Lower lobe of right lung (tissue), 2 donors: ENCODE results near the gene LYSMD2. TPM values are rescaled to one million over a fixed set of nuclear protein-coding genes. Genes with fewer than 3 reads are reported as not detected.

Experiments used
- ATAC-seq, 2 donors: fragments of 200-7000 bp; cut with Tn5 transposase; one replicate each; pipeline ENCODE4 v1.9.1; 2020 to 2022; ENCODE audit warnings: mild to moderate bottlenecking in 2 of 2, moderate library complexity in 2 of 2
- DNase-seq: peaks from one replicate; pipeline ENCODE4 v3.0.0-alpha.2; 2020
- H3K27ac ChIP-seq: fragments of 200-600 bp; one replicate; pipeline ENCODE4 v1.8.0; 2022
- H3K27me3 ChIP-seq: fragments of 200-600 bp; one replicate; pipeline ENCODE4 v1.8.0; 2022; ENCODE audit warnings: low read depth
- H3K36me3 ChIP-seq: fragments of 200-600 bp; one replicate; pipeline ENCODE4 v1.8.0; 2022; ENCODE audit warnings: mild to moderate bottlenecking
- H3K4me1 ChIP-seq: fragments of 200-600 bp; one replicate; pipeline ENCODE4 v1.8.0; 2022
- H3K4me3 ChIP-seq: fragments of 200-600 bp; one replicate; pipeline ENCODE4 v1.8.0; 2022; ENCODE audit warnings: mild to moderate bottlenecking
- H3K9me3 ChIP-seq: fragments of 200-600 bp; one replicate; pipeline ENCODE4 v1.8.0; 2022
- intact Hi-C: fragments of 100-400 bp; cut with DNase I; formaldehyde crosslinking; loops from one replicate; pipeline ENCODE4 v1.11.0; 2022
- total RNA-seq: library from RNA; stranded (reverse); fragmentation: NEBNext Ultra II Directional; extraction: Animal tissue kit (Norgen Biotek cat#: 25700); gene quantifications from one replicate; pipeline ENCODE4 v1.2.1, GENCODE V29; 2021
- TF ChIP-seq, protein P1 (sequence below): fragments of 200-600 bp; IDR thresholded peaks from one replicate; pipeline ENCODE4 v1.8.0; 2022; ENCODE audit warnings: antibody characterized with exemption, mild to moderate bottlenecking
- donor health status: DM: no; HTN: yes; CAD: no; lungs with severe emphysema.

Gene LYSMD2
- total RNA-seq, 1 donor from 2014 or later: 22.2 TPM

- Histone ChIP-seq H3K4me3 (no peak overlapping the region), H3K9me3 (no peaks in the 10 kb centered on the region), H3K4me1 (peaks cover 7% of the 10 kb centered on the region), H3K27ac (no peak overlapping the region), H3K27me3 (no peaks in the 10 kb centered on the region), H3K36me3 (peaks cover 28% of the 10 kb centered on the region)
- ATAC-seq (no peak), DNase-seq (no peak)
- TF ChIP-seq, protein P1, sequence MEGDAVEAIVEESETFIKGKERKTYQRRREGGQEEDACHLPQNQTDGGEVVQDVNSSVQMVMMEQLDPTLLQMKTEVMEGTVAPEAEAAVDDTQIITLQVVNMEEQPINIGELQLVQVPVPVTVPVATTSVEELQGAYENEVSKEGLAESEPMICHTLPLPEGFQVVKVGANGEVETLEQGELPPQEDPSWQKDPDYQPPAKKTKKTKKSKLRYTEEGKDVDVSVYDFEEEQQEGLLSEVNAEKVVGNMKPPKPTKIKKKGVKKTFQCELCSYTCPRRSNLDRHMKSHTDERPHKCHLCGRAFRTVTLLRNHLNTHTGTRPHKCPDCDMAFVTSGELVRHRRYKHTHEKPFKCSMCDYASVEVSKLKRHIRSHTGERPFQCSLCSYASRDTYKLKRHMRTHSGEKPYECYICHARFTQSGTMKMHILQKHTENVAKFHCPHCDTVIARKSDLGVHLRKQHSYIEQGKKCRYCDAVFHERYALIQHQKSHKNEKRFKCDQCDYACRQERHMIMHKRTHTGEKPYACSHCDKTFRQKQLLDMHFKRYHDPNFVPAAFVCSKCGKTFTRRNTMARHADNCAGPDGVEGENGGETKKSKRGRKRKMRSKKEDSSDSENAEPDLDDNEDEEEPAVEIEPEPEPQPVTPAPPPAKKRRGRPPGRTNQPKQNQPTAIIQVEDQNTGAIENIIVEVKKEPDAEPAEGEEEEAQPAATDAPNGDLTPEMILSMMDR: no peak
- intact Hi-C loops: no loop called here
Observed at GRCh38 chr15:51780636-51781035, 43.2 kb upstream of the LYSMD2 start.

DNA sequence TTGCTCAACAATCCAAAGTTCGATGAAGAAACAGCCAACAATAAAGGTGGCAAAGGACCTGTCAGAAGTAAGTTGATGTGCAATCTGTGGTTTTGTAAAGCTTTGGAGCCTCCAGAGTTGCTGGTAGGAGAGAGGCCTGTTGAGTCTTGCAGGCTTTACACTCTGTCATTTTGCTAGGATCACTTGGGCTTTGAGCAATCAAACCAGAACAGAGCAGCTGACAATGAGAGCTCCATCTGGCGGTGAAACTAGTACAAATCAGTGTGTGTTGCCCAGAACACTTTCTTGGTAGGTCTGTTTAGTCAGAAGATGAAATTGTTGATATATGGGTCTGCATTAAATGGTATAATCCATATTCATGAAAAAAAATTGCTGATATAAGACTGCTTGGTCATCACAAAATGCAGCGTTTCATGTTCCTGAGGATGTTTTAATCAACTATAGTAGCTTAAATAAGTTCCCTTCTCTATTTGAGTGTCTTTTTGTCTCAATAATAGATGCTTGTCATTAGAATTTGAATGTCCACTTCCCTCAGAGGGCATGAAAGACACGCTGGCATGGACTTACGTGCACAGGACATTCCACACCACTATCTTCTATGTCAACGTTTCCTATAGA lies 39.6 kb upstream of the LYSMD2 start:
- TF ChIP-seq, protein P1: peak; percentile 74
- Histone ChIP-seq H3K36me3 (peaks cover 29% of the 10 kb centered on the region), H3K4me3 (no peak overlapping the region), H3K9me3 (no peaks in the 10 kb centered on the region), H3K4me1 (peaks cover 7% of the 10 kb centered on the region), H3K27ac (no peak overlapping the region), H3K27me3 (no peaks in the 10 kb centered on the region)
- ATAC-seq: peak; percentile 93 to 96
- intact Hi-C loops: loop anchor here (5.0 kb wide), 1 partner anchor 125 kb away; no protein-coding TSS in a partner anchor
- DNase-seq: no peak

DNA sequence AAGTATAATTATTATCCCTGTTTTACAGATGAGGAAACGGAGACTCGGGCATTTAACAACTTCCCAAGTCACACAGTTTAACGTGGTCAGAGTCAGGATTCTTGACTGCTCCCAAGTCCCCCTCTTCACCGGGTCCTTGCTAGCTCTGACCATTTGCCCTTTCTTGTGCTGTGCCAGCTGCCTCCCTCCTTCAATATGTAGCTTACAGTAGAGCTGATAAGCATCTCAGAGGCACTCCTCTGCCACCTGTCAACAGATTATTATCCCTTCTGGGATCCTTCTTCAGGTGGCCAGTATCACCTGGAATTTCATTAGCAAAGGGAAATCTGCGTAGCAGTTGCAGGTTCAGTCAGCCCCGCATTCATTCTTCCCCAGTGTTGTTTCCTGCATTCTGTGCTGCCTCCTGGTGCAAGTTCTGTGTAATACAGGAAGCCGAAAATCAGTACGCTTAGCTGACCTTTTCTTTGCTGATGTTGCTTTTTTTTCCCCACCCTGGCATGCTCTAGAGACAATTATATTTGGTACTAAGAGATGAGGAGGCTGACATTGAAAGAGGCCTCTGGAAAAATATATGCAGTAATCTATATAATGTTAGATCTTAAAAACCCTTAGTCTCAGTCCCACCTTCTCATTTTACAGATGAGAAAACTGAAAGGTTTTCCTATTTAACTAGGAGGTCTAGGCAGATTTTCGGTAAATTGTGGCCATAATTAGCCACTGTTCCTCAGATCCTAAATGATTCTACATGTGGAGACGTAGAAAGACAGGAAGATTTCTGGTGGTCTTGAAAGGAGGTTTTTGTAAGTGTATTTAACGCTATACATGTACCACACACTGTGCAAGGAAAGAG lies 38.7 kb upstream of the LYSMD2 start:
- no peak for DNase-seq
- intact Hi-C loops: loop anchor here (5.0 kb wide), 1 partner anchor 124 kb away; no protein-coding TSS in a partner anchor
- H3K27me3 ChIP-seq: no peaks in the 10 kb centered on the region

DNA sequence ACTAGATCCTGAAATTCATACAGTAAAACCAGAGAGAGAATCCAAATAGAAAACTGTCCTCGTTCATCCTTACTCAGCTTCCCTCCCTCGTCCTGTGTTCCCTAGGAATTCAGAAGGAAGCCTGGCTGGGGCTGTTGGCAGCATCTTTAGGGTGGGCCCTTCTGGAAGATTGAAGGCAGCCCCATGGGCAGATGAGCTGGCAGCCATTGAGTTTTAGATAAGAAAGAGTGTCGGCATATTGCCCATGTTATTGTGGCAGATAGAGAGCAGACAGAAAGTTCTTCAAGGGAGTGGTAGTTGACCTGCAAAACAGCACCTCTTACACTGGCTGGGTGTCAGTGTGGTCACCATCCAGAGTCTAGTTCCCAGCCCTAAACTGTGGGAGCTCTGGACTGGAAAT lies 37.5 kb upstream of the LYSMD2 start:
- DNase-seq (no peak), ATAC-seq (no peak)
- no peaks in the 10 kb centered on the region for H3K27me3 ChIP-seq
- H3K4me3 ChIP-seq: no peak overlapping the region
- peaks cover 28% of the 10 kb centered on the region for H3K36me3 ChIP-seq
- intact Hi-C loops: loop anchor here (5.0 kb wide), 1 partner anchor 123 kb away; no protein-coding TSS in a partner anchor
- peaks cover 7% of the 10 kb centered on the region for H3K4me1 ChIP-seq
- TF ChIP-seq, protein P1: no peak
- H3K9me3 ChIP-seq: no peaks in the 10 kb centered on the region
- no peak overlapping the region for H3K27ac ChIP-seq

More for the DNA sequence above, 38.7 kb upstream of the LYSMD2 start:
- no peak overlapping the region for H3K27ac ChIP-seq
- TF ChIP-seq, protein P1: peak; percentile 76
- no peaks in the 10 kb centered on the region for H3K9me3 ChIP-seq
- no peak overlapping the region for H3K4me3 ChIP-seq
- H3K36me3 ChIP-seq: peaks cover 25% of the 10 kb centered on the region
- peaks cover 7% of the 10 kb centered on the region for H3K4me1 ChIP-seq
- ATAC-seq: peak; percentile 89 to 94

GRCh38 chr15:51771773-51772172 lies 34.3 kb upstream of the LYSMD2 start:
- no peaks in the 10 kb centered on the region for H3K27me3 ChIP-seq
- peaks cover 14% of the 10 kb centered on the region for H3K4me1 ChIP-seq
- no peak overlapping the region for H3K4me3 ChIP-seq
- H3K36me3 ChIP-seq: peaks cover 36% of the 10 kb centered on the region
- TF ChIP-seq, protein P1: no peak
- H3K27ac ChIP-seq: no peak overlapping the region
- intact Hi-C loops: no loop called here
- ATAC-seq (no peak), DNase-seq (no peak)
- no peaks in the 10 kb centered on the region for H3K9me3 ChIP-seq
